T47D (cell line): ENCODE data around the gene PADI1.
A peak's percentile ranks its signal among the peaks of the same experiment; 100 is the strongest.

Source experiments
- DNase-seq, 2 experiments: peaks; one replicate each; pipeline versions ENCODE4 v3.0.0 to v3.0.0-alpha.2; 2011 to 2012; ENCODE audit warnings: low read depth in 1 of 2, low spot score in 1 of 2
- JUND ChIP-seq: IDR thresholded peaks from 2 replicates; pipeline ENCODE4 v1.6.1; 2012; ENCODE audit warnings: low read depth
- in situ Hi-C: cut with HindIII; loops from 2 replicates; pipeline ENCODE4 v1.10.0; 2016; ENCODE audit warnings: low sequenced_read_pairs, low pct_unique_long_range_greater_than_20kb

PADI1 gene

GRCh38 chr1:17204546-17205440, at the start of gene PADI1:
TSS of gene PADI1 (plus strand) at chr1:17205128. CDS start at chr1:17205218, 90 bp downstream.
- no peak for TF ChIP-seq JUND
- DNase-seq = no peak
- in situ Hi-C loops = no loop called here

GRCh38 chr1:17155257-17155920, 49.5 kb upstream of the PADI1 start:
- no peak for TF ChIP-seq JUND
- in situ Hi-C loops = no loop called here
- DNase-seq = no peak

GRCh38 chr1:17156108-17156507, 48.8 kb upstream of the PADI1 start:
- peak in 1 of 2 experiments; percentile 71 for DNase-seq
- TF ChIP-seq JUND = no peak
- in situ Hi-C loops = no loop called here

- TF ChIP-seq JUND = no peak
- in situ Hi-C loops = no loop called here
- no peak for DNase-seq
Observed at GRCh38 chr1:17158961-17159360, 46.0 kb upstream of the PADI1 start.

GRCh38 chr1:17161137-17161740, 43.7 kb upstream of the PADI1 start:
- no peak for TF ChIP-seq JUND
- in situ Hi-C loops = no loop called here
- peak in 1 of 2 experiments; percentile 5 for DNase-seq

GRCh38 chr1:17161926-17162800, 42.8 kb upstream of the PADI1 start:
- DNase-seq = no peak
- in situ Hi-C loops = no loop called here
- no peak for TF ChIP-seq JUND

- TF ChIP-seq JUND = no peak
- in situ Hi-C loops = no loop called here
- no peak for DNase-seq
Observed at GRCh38 chr1:17162941-17163340, 42.0 kb upstream of the PADI1 start.

- in situ Hi-C loops = no loop called here
Observed at GRCh38 chr1:17163371-17163770, 41.6 kb upstream of the PADI1 start.

GRCh38 chr1:17163789-17164666, 40.9 kb upstream of the PADI1 start:
- in situ Hi-C loops = no loop called here
- TF ChIP-seq JUND = no peak
- DNase-seq = no peak

More at GRCh38 chr1:17163371-17163770, 41.6 kb upstream of the PADI1 start:
- no peak for TF ChIP-seq JUND
- DNase-seq = no peak

- DNase-seq = no peak
- TF ChIP-seq JUND = no peak
- in situ Hi-C loops = no loop called here
Observed at GRCh38 chr1:17165823-17166222, 39.1 kb upstream of the PADI1 start.

GRCh38 chr1:17167041-17167785, 37.7 kb upstream of the PADI1 start:
- no peak for TF ChIP-seq JUND
- in situ Hi-C loops = no loop called here

More at GRCh38 chr1:17167041-17167785, 37.7 kb upstream of the PADI1 start:
- no peak for DNase-seq
